Gastroesophageal sphincter (tissue), 4 donors: ENCODE results near the gene C12orf75. TPM values are rescaled to one million over a fixed set of nuclear protein-coding genes. Genes with fewer than 3 reads are reported as not detected.
"Not testable (repeated sequence)": the region's sequence is repeated elsewhere in the genome, so short reads cannot be mapped to it uniquely, and the experiment has no call there.

ENCODE experiments used
- ATAC-seq: fragments of 150-250 bp; one replicate; pipeline ENCODE4 v1.9.1; 2016; ENCODE audit warnings: mild to moderate bottlenecking, moderate library complexity
- H3K27ac ChIP-seq, 4 donors: fragments of 200-600 bp; sonication (generic) in 3 of 4; 1 replicate in 3 of 4; 2 replicates in 1 of 4; pipeline ENCODE4 v1.5.1; 2016 to 2019
- H3K27me3 ChIP-seq: fragments of 200-600 bp; sonication (generic); one replicate; pipeline ENCODE4 v1.5.1; 2019
- H3K36me3 ChIP-seq, 2 donors: fragments of 200-600 bp; sonication (generic); one replicate each; pipeline ENCODE4 v1.5.1; 2019; ENCODE audit warnings: control low read depth in 1 of 2
- H3K4me1 ChIP-seq, 3 donors: fragments of 200-600 bp; sonication (generic); 1 replicate in 2 of 3; 2 replicates in 1 of 3; pipeline ENCODE4 v1.5.1; 2016 to 2019; ENCODE audit warnings: control low read depth in 2 of 3
- H3K4me3 ChIP-seq, 2 donors: fragments of 200-600 bp; sonication (generic); one replicate each; pipeline ENCODE4 v1.5.1; 2019; ENCODE audit warnings: mild to moderate bottlenecking in 1 of 2, moderate library complexity in 1 of 2
- H3K9me3 ChIP-seq, 3 donors: fragments of 200-600 bp; sonication (generic); one replicate each; pipeline ENCODE4 v1.5.1; 2017 to 2019; ENCODE audit warnings: control low read depth in 2 of 3
- EP300 ChIP-seq: sonication (generic); formaldehyde crosslinking; IDR thresholded peaks from one replicate; pipeline ENCODE4 v1.6.1; 2017; ENCODE audit warnings: antibody characterized with exemption, mild to moderate bottlenecking
- POLR2A ChIP-seq, 2 donors: fragments of 450-650 bp; IDR thresholded peaks; one replicate each; pipeline ENCODE4 v1.6.1; 2017; ENCODE audit warnings: antibody characterized with exemption in 2 of 2, mild to moderate bottlenecking in 2 of 2, moderate library complexity in 1 of 2
- POLR2AphosphoS5 ChIP-seq: sonication (generic); formaldehyde crosslinking; IDR thresholded peaks from one replicate; pipeline ENCODE4 v1.6.1; 2017; ENCODE audit warnings: antibody characterized with exemption
- whole genome bisulfite sequencing, 2 donors: methylation state at CpG; one replicate each; pipeline ENCODE4 v1.1.5; 2018; ENCODE audit warnings: low coverage in 1 of 2; 5-methylcytosine and 5-hydroxymethylcytosine counted together
- total RNA-seq, 4 donors: library from RNA; depleted of rRNA; stranded (reverse); fragments of >200 nt; gene quantifications; one replicate each; pipeline ENCODE4 v1.1.0, GENCODE V29; 2016
- TF ChIP-seq, protein P1 (sequence below), 4 experiments: fragments of 200-600 bp in 2 of 4; fragments of 450-650 bp in 2 of 4; sonication (generic) in 1 of 4; IDR thresholded peaks; one replicate each; pipeline ENCODE4 v1.5.1; 2017 to 2019; ENCODE audit warnings: antibody characterized with exemption in 4 of 4, mild to moderate bottlenecking in 2 of 4, moderate library complexity in 2 of 4

C12orf75 gene
- total RNA-seq, 4 donors from 2014 or later = 1.9 to 4.3 (median 2.2) TPM; not detected in 1

DNA sequence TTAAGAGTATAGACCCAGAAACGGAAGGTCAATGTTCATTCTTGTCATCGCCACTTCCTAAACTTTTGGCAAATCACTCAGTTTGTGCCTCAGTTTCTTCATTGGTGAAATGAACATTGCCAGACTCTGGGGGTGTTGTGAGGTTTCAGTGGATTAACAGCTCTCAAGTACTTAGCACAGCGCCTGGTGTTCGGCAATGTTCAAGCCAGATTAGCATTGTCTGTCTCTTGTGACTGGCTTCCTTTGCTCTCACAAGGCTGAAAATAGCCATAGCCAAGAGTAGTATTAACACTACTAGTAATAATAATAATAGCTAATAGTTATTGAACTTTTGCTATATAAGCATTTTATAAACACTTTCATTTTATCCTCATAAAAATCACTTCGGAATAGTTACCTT is 71.9 kb downstream of the C12orf75 start:
- Histone ChIP-seq H3K36me3 (no peaks in the 10 kb centered on the region), H3K9me3 (no peaks in the 10 kb centered on the region), H3K4me1 (no peaks in the 10 kb centered on the region), H3K27me3 (no peaks in the 10 kb centered on the region), H3K4me3 (no peak overlapping the region), H3K27ac (no peak overlapping the region)
- WGBS, 2 donors = 92 to 96% methylated on average over 3 to 5 of the region's 5 CpGs
- TF ChIP-seq POLR2AphosphoS5 (no peak), EP300 (no peak), POLR2A (IDR thresholded peaks at IDR 0.05) (no peak)
- TF ChIP-seq, protein P1, sequence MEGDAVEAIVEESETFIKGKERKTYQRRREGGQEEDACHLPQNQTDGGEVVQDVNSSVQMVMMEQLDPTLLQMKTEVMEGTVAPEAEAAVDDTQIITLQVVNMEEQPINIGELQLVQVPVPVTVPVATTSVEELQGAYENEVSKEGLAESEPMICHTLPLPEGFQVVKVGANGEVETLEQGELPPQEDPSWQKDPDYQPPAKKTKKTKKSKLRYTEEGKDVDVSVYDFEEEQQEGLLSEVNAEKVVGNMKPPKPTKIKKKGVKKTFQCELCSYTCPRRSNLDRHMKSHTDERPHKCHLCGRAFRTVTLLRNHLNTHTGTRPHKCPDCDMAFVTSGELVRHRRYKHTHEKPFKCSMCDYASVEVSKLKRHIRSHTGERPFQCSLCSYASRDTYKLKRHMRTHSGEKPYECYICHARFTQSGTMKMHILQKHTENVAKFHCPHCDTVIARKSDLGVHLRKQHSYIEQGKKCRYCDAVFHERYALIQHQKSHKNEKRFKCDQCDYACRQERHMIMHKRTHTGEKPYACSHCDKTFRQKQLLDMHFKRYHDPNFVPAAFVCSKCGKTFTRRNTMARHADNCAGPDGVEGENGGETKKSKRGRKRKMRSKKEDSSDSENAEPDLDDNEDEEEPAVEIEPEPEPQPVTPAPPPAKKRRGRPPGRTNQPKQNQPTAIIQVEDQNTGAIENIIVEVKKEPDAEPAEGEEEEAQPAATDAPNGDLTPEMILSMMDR (IDR thresholded peaks at IDR 0.05) = no peak
- ATAC-seq = no peak

- WGBS, 2 donors = no CpG with 5 or more reads among the region's 1 CpG
- no peak for ATAC-seq
- TF ChIP-seq POLR2A (IDR thresholded peaks at IDR 0.05) = no peak
- TF ChIP-seq EP300 = no peak
- TF ChIP-seq POLR2AphosphoS5 = no peak
- TF ChIP-seq, protein P1 (IDR thresholded peaks at IDR 0.05) = no peak
These were observed 72.6 kb downstream of the C12orf75 start for GRCh38 chr12:105403095-105403494.

DNA sequence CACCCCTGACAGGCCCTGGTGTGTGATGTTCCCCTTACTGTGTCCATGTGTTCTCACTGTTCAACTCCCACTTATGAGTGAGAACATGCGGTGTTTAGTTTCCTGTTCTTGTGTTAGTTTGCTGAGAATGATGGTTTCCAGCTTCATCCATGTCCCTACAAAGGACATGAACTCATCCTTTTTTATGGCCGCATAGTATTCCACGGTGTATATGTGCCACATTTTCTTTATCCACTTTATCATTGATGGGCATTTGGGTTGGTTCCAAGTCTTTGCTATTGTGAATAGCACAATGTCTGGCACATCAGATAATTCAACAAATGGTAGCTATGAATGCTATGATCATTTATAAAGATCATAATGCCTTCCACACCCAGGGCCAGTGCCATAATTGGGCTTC is 73.6 kb downstream of the C12orf75 start:
- H3K27ac ChIP-seq, H3K4me3 ChIP-seq, H3K9me3 ChIP-seq, ATAC-seq, H3K27me3 ChIP-seq, H3K4me1 ChIP-seq, H3K36me3 ChIP-seq: not testable (repeated sequence)
- 93 to 100% methylated on average over 3 of the region's 3 CpGs for WGBS, 2 donors

More at GRCh38 chr12:105403095-105403494, 72.6 kb downstream of the C12orf75 start:
- Histone ChIP-seq H3K36me3 (no peaks in the 10 kb centered on the region), H3K27me3 (no peaks in the 10 kb centered on the region), H3K27ac (no peak overlapping the region), H3K4me1 (no peaks in the 10 kb centered on the region), H3K9me3 (no peaks in the 10 kb centered on the region), H3K4me3 (no peak overlapping the region)

GRCh38 chr12:105406497-105406896 is 76.0 kb downstream of the C12orf75 start:
- no peak overlapping the region for H3K4me3 ChIP-seq
- peaks cover 0 to 8% (median 0%) of the 10 kb centered on the region in 3 donors for H3K4me1 ChIP-seq
- ATAC-seq = no peak
- H3K9me3 ChIP-seq = no peaks in the 10 kb centered on the region
- TF ChIP-seq, protein P1 (IDR thresholded peaks at IDR 0.05) = no peak
- TF ChIP-seq POLR2AphosphoS5 (no peak), POLR2A (IDR thresholded peaks at IDR 0.05) (no peak), EP300 (no peak)
- no peaks in the 10 kb centered on the region for H3K36me3 ChIP-seq
- WGBS, 2 donors = 100% methylated on average over 2 of the region's 7 CpGs; no CpG with 5 or more reads in 1 of the 2 donors
- peaks cover 9% of the 10 kb centered on the region for H3K27me3 ChIP-seq
- no peak overlapping the region for H3K27ac ChIP-seq

- peaks cover 12% of the 10 kb centered on the region for H3K27me3 ChIP-seq
- WGBS, 2 donors = 62 to 83% methylated on average over 5 of the region's 5 CpGs
- ATAC-seq = no peak
- TF ChIP-seq POLR2A (IDR thresholded peaks at IDR 0.05) (no peak), EP300 (no peak), POLR2AphosphoS5 (no peak)
- TF ChIP-seq, protein P1 (IDR thresholded peaks at IDR 0.05) = no peak
- H3K4me1 ChIP-seq = peaks cover 0 to 8% (median 0%) of the 10 kb centered on the region in 3 donors
- no peak overlapping the region for H3K27ac ChIP-seq
- no peaks in the 10 kb centered on the region for H3K9me3 ChIP-seq
- H3K36me3 ChIP-seq = no peaks in the 10 kb centered on the region
- no peak overlapping the region for H3K4me3 ChIP-seq
These were observed 78.8 kb downstream of the C12orf75 start for GRCh38 chr12:105409279-105409678.
